NCI-H1930 (cell line): ENCODE results near the gene FAM168A.
A peak's percentile ranks its signal among the peaks of the same experiment; 100 is the strongest.

Source experiments
- DNase-seq, 2 experiments: peaks; one replicate each; lab custom pipeline; 2025; lab: John Stamatoyannopoulos, UW

FAM168A gene

DNA sequence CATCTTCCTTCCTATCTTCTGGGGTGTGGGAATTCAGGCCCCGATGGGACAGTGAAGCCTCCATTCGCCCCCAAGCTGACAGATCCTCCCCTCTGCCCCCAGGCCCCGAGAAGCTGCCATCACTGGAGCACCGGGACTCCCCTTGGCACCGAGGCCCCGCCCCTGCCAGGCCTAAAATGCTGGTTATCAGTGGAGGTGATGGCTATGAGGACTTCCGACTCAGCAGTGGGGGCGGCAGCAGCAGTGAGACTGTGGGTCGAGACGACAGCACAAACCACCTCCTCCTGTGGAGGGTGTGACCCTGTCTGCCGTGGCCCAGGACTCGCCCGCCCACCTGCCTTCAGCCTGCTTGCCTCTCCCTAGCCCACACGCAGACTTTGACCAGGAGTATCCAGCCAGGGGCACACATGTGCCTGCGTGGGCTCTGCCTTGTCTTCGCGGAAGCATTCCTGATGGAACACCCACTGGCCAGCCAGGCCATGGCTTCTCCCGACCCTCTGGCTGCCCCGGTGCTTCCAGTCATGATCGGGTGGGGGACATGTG is 230.4 kb downstream of the FAM168A start:
- DNase-seq, result no peak

DNA sequence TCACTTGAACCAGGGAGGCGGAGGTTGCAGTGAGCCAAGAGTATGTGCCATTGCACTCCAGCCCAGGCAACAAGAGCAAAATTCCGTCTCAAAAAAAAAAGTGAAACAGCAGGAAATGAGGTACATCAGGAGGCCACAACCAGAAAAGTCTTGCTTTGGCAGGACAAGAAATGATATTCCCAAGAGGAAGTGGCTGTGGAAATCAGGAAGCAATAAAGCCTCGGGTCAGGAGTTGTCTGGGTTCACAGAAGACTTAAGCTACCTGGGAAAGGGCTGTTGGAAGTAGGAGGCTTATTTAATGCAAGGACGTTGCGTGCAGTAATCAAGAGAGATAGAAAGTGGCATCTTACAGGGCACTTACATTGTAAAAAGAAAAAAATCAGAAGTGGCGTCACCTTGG is 231.0 kb downstream of the FAM168A start:
- DNase-seq, result no peak

DNA sequence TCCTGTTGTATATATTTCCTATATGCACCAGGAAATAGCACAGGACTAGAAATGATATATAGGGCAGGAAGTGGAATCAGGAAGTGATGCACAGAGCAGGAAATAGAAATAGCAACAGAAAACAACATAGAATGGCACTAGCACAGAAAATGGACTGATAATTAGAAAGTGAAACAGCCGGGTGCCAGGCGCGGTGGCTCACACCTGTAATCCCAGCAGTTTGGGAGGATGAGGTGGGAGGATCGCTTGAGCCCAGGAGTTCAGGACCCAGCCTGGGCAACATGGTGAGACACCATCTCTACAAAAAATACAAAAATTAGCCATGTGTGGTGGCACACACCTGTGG is 231.7 kb downstream of the FAM168A start:
- no peak for DNase-seq

DNA sequence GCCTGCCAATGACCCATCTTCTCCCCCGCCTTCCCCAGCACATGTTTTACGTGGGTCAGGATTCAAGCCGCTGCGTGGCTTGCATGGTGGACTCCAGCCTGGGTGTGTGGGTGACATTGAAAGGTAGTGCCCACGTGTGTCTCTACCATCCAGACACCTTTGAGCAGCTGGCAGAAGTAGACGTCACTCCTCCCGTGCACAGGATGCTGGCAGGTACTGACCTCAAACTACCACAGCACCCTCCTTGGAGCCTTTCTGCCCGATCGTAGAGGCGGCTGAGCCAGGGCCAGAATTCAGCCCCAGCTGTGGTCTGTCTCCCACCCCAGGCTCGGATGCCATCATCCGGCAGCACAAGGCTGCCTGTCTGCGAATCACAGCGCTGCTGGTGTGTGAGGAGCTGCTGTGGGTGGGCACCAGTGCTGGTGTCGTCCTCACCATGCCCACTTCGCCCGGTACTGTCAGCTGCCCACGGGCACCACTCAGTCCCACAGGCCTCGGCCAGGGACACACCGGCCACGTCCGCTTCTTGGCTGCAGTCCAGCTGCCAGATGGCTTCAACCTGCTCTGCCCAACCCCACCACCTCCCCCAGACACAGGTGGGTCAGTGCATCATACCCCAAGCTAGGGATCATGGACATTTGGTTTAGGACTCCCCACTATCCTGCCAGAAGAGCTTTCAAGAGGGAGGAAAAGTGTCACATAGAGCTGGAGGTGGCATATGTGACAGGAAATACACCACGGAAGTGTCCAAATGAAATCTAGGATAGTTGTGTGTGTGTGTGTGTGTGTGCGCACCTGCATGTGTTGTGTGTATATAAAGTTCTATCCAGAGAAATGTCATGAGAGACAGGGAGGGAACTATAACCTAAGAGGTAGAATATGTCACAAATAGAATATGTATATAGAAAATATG is 232.3 kb downstream of the FAM168A start:
- DNase-seq, result no peak

DNA sequence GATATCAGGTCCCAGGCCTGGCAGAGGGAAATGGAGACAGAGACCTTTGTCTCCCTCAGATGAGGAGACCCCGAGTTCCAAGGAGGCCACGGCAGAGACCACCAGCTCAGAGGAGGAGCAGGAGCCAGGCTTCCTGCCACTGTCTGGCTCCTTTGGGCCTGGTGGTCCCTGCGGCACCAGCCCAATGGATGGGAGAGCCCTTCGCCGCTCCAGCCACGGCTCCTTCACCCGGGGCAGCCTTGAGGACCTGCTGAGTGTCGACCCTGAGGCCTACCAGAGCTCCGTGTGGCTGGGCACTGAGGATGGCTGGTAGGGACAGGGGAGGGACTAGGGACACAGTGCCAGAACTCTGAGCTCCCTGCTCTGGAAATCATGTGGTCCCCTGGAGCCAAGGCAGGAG is 234.8 kb downstream of the FAM168A start:
- no peak for DNase-seq

DNA sequence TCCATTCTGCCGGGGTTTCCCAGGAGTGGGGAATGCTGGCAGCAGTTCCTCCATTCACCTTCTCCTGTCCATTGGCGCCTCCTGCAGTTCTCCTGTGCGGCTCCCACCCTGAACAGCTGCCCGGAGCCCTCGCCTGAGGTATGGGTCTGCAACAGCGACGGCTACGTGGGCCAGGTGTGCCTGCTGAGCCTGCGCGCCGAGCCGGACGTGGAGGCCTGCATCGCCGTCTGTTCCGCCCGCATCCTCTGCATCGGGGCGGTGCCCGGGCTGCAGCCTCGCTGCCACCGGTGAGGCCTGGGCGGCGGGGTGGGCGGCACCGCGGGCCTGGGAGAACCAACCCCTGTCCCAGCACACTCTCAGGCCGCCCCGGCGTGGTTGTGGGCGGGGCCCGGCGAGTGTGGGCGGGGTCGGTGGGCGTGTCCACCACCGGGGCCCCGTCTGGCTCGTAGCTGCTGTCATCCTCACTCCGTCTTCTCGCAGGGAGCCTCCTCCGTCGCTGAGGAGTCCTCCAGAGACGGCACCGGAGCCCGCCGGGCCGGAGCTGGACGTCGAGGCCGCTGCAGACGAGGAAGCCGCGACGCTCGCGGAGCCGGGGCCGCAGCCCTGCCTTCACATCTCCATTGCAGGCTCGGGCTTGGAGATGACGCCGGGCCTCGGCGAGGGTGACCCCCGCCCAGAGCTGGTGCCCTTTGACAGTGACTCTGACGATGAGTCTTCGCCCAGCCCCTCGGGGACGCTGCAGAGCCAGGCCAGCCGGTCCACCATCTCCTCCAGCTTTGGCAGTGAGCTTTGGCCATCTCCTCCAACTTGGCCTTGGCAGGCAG is 235.7 kb downstream of the FAM168A start:
- no peak for DNase-seq

DNA sequence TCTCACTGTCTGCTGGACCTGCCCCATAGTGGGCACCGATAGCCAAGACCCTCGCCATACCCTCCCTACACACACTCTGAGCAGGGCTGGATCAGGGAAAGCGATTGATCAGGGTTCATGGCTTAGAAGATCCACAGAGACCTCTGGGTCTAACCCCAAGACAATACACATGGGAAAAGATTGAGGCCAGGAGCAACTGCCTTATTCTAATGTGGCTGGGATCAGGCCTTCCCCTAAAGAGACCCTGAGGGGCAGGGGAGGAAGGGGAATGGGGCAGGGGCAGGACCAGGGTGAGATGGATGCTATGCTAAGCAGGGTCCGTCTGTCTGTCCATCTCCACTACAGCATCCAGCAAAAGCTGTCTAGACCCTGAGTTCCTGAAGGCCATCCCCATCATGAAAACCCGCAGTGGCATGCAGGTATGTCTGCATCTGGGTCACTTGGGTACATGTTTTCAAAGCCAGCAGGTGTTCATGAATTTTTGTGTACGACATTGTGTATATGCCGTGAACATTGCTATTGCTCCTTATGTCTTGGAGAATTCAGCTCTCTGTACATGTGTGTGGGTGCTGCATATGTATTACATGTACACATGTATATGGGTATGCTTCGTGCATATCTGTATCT is 237.1 kb downstream of the FAM168A start:
- no peak for DNase-seq

DNA sequence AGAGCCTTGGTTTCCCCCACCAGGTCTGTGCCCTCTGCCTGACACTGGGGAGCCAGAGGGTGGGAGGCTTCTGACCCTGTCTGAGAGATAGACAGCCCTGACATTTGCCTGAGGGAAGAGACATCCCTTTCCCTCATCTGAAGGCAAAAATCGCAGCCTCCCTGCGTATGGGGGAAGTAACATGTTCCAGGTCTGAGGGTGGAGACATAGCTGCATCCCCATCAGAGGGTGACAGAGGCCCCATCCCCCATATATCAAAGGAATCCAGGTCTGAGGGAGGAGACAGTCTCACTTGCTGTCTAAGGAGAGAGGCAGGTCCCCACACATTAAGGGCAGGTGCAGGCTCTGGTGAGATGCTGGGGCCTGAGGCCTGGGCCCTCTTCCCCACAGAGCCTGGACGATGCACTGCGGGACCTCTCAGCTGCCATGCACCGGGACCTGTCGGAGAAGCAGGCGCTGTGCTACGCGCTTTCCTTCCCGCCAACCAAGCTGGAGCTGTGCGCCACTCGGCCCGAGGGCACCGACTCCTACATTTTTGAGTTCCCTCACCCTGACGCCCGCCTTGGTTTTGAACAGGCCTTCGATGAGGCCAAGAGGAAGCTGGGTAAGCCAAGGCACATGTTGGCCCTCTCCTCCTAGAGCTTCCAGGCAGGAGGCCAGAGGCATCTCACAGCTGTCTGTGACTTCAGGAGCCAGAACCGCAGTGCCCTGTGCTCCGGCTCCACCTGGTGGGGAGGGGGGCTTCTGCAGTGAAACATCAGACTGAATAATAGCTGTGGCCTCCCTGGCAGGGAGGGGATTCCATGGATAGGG is 237.8 kb downstream of the FAM168A start:
- DNase-seq, result peak in 1 of 2 experiments; percentile 21

DNA sequence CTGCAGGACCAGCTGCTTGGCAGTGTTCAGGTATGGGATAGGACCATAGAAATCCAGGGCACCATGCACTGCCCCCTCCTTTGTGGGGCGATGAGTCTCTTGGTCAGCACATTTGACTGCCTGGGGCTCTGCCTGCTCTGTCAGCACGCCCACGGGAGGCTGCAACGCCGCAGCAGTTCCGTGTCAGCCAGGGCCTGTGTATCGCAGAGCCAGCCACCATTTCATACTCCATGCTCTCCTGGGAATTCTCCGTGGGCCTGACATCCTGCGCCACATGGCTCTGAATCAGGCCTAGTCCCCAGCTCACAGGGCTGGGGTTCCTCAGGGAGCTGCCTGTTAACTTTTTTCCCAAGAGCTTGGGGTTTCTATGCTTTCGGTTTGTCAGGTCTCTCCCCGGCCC is 238.6 kb downstream of the FAM168A start:
- DNase-seq, result no peak

DNA sequence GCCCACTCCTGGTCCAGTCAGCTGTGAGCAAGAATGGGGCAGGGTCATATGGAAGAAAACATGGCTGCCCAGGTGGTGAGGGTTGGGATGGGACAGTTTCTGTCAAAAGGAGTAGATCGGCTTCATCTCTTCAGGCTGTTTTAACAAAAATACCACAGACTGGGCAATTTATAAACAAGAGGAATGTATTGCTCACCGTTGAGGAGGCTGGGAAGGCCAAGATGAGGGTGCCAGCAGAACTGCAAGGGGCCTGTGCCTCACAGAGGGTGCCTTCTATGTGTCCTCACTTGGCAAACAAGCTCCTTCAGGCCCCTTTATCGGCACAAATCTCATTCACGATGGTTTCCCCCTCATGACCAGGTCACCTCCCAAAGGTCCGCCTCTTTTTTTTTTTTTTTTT is 239.8 kb downstream of the FAM168A start:
- no peak for DNase-seq

DNA sequence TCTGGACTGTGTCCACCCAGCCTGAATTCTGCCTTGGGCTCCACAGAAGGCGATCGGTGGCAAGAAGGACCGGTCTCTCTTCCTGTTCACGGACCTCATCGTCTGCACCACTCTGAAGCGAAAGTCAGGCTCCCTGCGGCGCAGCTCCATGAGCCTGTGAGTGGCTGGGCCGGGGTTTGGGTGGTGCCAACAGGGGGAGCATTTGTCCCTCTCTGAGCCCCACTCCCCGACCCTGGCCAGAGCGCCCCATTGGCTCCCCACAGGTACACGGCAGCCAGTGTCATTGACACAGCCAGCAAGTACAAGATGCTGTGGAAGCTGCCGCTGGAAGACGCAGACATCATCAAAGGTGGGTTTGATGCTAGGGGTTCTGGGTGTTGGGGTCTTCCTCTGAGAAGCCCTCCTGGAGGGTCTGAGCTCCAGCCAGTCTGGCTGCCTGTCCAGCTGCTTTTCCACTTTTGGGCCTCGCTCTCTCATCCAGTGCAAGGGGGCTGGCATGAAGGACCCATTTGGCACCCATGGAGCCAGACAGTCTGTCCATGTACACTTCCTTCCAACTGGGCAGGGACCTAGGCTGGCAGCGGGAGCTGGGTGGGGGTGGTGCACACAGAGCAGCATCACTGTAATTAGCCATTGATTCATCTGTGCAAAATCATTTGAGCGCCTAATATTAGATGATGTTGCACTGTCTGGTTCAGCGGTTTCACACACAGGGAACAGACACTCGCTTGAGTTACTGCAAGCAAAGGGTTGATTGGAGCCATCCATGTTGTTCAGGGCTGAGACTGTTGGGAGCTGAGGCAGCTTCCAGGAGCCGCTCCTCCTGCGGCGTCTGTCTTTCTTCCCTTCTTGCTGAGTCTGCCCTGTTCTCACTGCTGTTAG is 240.7 kb downstream of the FAM168A start:
- DNase-seq, result no peak

DNA sequence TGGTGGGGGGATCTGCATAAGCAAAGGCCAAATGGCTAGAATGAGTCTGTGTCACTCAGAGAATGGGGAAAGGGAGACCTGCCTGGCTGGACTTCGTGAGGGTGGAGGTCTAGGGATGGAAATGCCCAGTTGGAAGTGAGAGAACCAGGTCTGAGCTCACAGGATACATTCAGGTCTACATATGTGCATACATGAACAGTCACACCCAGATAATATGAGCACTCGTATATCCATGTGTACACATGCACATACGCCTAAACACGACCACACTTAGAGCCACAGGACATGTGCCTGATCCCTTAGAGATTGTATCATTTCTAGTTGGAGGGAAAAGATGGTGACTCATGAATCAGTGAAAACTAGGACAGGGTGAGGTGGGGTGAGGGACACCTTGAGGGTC is 242.8 kb downstream of the FAM168A start:
- DNase-seq, result no peak

DNA sequence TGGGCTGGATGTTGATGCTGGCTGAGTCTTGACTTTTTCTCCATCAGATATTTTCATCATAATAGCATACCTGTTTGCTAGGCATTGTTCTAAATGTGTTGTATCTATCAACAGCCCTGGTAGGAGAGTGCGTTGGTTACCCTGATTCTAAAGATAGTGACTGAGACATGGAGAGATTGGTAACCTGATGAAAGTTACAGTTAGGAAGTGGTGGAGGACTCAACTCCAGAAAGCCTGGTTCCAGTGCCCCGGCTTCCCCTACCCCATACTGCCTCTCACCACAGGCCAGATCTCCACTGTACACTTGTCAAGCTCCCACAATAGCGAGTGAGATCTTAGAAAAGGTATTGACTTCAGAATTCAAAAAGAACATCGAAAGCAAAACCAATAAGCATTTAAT is 244.5 kb downstream of the FAM168A start:
- no peak for DNase-seq

DNA sequence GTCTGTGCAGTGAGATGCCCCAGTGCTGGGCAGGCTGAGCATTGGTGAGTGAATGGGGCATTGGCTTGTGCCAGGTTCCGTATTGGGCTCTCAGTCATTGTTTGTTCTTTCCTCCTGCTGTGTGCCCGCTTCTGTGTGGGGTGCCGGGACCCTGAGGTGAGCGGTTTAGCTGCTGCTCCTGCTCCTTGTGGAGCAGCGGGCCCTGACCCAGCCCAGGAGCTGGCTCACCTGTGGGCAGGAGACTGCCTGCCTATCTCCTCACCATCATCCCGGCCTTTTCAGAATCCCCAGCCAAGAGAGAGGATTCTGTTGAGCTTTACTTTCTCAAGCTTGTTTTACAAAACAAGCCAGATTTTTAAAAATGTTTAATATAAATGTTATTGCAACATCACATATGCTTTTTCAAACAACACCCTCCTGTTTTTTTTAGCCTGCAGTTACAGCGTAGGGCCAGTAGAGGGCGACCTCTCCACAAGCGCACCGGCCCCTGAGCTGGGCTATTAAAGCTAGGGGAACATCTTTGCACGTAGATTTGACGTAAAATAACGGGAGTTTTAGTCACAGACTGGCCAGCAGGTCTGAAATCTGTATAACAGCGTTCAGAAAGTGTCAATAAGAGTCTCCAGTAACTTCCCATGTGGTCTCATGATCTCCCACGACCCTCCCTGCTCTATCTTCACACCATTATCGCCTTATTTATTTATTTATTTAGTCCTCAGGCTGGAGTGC is 246.8 kb downstream of the FAM168A start:
- peak in 1 of 2 experiments; percentile 54 for DNase-seq
